ENCODE measurements around the gene VTI1A.
A peak's percentile ranks its signal among the peaks of the same experiment; 100 is the strongest.

Gene VTI1A

GRCh38 chr10:112649822-112650152, 202.8 kb downstream of the VTI1A start:
- TF ChIP-seq POLR2A (IDR thresholded peaks at IDR 0.05; ENCODE audit: low read depth, low read length), result no peak
- no peak for DNase-seq (ENCODE audit: insufficient read length, low spot score)
- FAIRE-seq, result no peak

GRCh38 chr10:112650588-112651030, 203.6 kb downstream of the VTI1A start:
- no peak for DNase-seq (ENCODE audit: insufficient read length, low spot score)
- peak; percentile 45 for FAIRE-seq
- no peak for TF ChIP-seq POLR2A (IDR thresholded peaks at IDR 0.05; ENCODE audit: low read depth, low read length)

GRCh38 chr10:112653215-112653614, 206.2 kb downstream of the VTI1A start:
- no peak for TF ChIP-seq POLR2A (IDR thresholded peaks at IDR 0.05; ENCODE audit: low read depth, low read length)
- no peak for DNase-seq (ENCODE audit: insufficient read length, low spot score)
- no peak for FAIRE-seq

GRCh38 chr10:112653851-112654250, 206.8 kb downstream of the VTI1A start:
- DNase-seq (ENCODE audit: insufficient read length, low spot score), result no peak
- FAIRE-seq, result no peak
- no peak for TF ChIP-seq POLR2A (IDR thresholded peaks at IDR 0.05; ENCODE audit: low read depth, low read length)

- TF ChIP-seq POLR2A (IDR thresholded peaks at IDR 0.05; ENCODE audit: low read depth, low read length), result no peak
- DNase-seq (ENCODE audit: insufficient read length, low spot score) (no peak), FAIRE-seq (no peak)
These were observed 207.8 kb downstream of the VTI1A start for GRCh38 chr10:112654794-112655193.

- FAIRE-seq, result no peak
- no peak for DNase-seq (ENCODE audit: insufficient read length, low spot score)
- TF ChIP-seq POLR2A (IDR thresholded peaks at IDR 0.05; ENCODE audit: low read depth, low read length), result no peak
These were observed 208.7 kb downstream of the VTI1A start for GRCh38 chr10:112655722-112656121.

GRCh38 chr10:112658465-112658864, 211.4 kb downstream of the VTI1A start:
- no peak for DNase-seq (ENCODE audit: insufficient read length, low spot score)
- FAIRE-seq, result no peak
- no peak for TF ChIP-seq POLR2A (IDR thresholded peaks at IDR 0.05; ENCODE audit: low read depth, low read length)

- FAIRE-seq (peak; percentile 67), DNase-seq (ENCODE audit: insufficient read length, low spot score) (peak; percentile 25)
- no peak for TF ChIP-seq POLR2A (IDR thresholded peaks at IDR 0.05; ENCODE audit: low read depth, low read length)
These were observed 212.1 kb downstream of the VTI1A start for GRCh38 chr10:112658900-112659638.

- TF ChIP-seq POLR2A (IDR thresholded peaks at IDR 0.05; ENCODE audit: low read depth, low read length), result no peak
- peak; percentile 98 for FAIRE-seq
These were observed 216.5 kb downstream of the VTI1A start for GRCh38 chr10:112663234-112664125.

GRCh38 chr10:112666094-112666493, 219.1 kb downstream of the VTI1A start:
- no peak for TF ChIP-seq POLR2A (IDR thresholded peaks at IDR 0.05; ENCODE audit: low read depth, low read length)
- DNase-seq (ENCODE audit: insufficient read length, low spot score) (no peak), FAIRE-seq (peak; percentile 65)

More at GRCh38 chr10:112663234-112664125, 216.5 kb downstream of the VTI1A start:
- peak; percentile 35 for DNase-seq (ENCODE audit: insufficient read length, low spot score)

- FAIRE-seq, result no peak
- no peak for TF ChIP-seq POLR2A (IDR thresholded peaks at IDR 0.05; ENCODE audit: low read depth, low read length)
- DNase-seq (ENCODE audit: insufficient read length, low spot score), result no peak
These were observed 223.0 kb downstream of the VTI1A start for GRCh38 chr10:112669989-112670388.

GRCh38 chr10:112671743-112672142, 224.7 kb downstream of the VTI1A start:
- TF ChIP-seq POLR2A (IDR thresholded peaks at IDR 0.05; ENCODE audit: low read depth, low read length), result no peak
- DNase-seq (ENCODE audit: insufficient read length, low spot score), result no peak
- no peak for FAIRE-seq

GRCh38 chr10:112672706-112673105, 225.7 kb downstream of the VTI1A start:
- no peak for DNase-seq (ENCODE audit: insufficient read length, low spot score)
- TF ChIP-seq POLR2A (IDR thresholded peaks at IDR 0.05; ENCODE audit: low read depth, low read length), result no peak
- no peak for FAIRE-seq

GRCh38 chr10:112675560-112676083, 228.6 kb downstream of the VTI1A start:
- no peak for TF ChIP-seq POLR2A (IDR thresholded peaks at IDR 0.05; ENCODE audit: low read depth, low read length)
- DNase-seq (ENCODE audit: insufficient read length, low spot score) (no peak), FAIRE-seq (no peak)
